Stomach (tissue), 4 donors: ENCODE results near the gene CCR5.

ENCODE experiments used
- CTCF ChIP-seq, 7 experiments: fragments of 450-650 bp in 4 of 7; fragments of 200-600 bp in 3 of 7; sonication (generic) in 3 of 7; IDR thresholded peaks; one replicate each; pipeline ENCODE4 v1.5.1; 2016 to 2019; ENCODE audit warnings: antibody characterized with exemption in 7 of 7, control low read depth in 2 of 7, mild to moderate bottlenecking in 1 of 7
- EP300 ChIP-seq: sonication (generic); formaldehyde crosslinking; IDR thresholded peaks from one replicate; pipeline ENCODE4 v1.6.1; 2017; ENCODE audit warnings: antibody characterized with exemption

DNA sequence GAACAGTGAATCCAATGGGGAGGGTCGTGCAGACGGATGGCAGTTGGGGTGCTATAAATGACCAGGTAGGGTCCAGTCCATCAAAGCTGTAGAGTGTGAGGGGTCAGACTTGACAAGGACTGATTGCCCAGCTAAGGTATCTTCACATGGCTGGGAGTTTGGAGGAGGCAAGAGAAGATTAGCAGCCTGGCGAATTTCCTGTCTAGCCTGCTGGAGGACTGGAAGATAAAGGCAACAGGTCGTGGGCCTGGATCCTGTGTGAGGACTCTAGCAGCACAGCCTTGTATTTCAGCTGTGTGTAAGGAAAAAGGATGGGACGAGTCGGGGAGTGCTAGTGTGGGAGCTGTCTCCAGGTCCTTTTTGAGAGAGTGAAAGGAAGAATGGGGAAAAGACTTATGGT, 18.6 kb downstream of the CCR5 start:
- TF ChIP-seq CTCF (IDR thresholded peaks at IDR 0.05), result no peak
- no peak for TF ChIP-seq EP300
